ENCODE data around the gene GPSM3. TPM values are rescaled to one million over a fixed set of nuclear protein-coding genes. Genes with fewer than 3 reads are reported as not detected.

GPSM3 gene
- total RNA-seq, 1 donor from 2014 or later: 1.6 TPM

DNA sequence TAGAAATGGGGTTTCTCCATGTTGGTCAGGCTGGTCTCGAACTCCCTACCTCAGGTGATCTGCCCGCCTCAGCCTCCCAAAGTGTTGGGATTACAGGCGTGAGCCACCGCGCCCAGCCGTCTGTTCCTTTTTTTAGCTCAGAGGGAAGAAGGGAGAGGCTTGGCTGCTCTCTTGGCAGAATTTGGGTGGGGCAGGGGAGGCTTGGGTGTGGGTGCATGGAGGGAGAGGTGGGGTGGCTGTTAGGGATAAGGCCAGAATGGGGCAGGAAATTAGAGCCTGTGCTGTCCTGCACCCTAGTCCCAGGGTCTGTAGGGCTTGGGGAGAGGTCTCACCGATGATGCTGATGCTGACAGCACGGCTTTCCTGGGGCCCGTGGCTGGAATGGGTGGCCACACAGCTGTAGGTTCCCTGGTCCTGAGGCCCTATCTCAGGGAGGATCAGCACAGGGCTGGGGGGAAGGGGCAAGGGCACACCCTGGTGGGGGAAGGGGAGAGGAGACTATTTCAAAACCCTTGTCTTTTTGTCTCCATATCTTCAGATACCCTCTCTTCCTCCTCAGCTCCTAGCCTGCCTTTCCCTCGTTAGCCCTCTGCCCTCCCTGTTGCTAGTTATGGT is 10.4 kb downstream of the GPSM3 start:
- Histone ChIP-seq H3K27ac (ENCODE audit: low read depth, low read length) (no peak overlapping the region), H3K27me3 (ENCODE audit: control insufficient read depth in 3 of 3, insufficient read depth in 3 of 3, low read length in 3 of 3) (no peaks in the 10 kb centered on the region), H3K4me3 (ENCODE audit: low read length in 3 of 3) (no peak overlapping the region), H3K9me3 (ENCODE audit: control insufficient read depth in 3 of 3, low read length in 3 of 3) (no peaks in the 10 kb centered on the region), H3K36me3 (ENCODE audit: control insufficient read depth in 3 of 3, insufficient read depth in 3 of 3, low read length in 3 of 3) (peaks cover 31 to 39% (median 32%) of the 10 kb centered on the region in 3 donors), H3K4me1 (ENCODE audit: control insufficient read depth in 3 of 3, insufficient read depth in 3 of 3, low read length in 3 of 3) (peaks cover 50 to 59% (median 53%) of the 10 kb centered on the region in 3 donors), H3K9ac (ENCODE audit: low read depth in 1 of 3, low read length in 3 of 3) (peak overlapping the region in 1 of 3 donors; percentile 57)

DNA sequence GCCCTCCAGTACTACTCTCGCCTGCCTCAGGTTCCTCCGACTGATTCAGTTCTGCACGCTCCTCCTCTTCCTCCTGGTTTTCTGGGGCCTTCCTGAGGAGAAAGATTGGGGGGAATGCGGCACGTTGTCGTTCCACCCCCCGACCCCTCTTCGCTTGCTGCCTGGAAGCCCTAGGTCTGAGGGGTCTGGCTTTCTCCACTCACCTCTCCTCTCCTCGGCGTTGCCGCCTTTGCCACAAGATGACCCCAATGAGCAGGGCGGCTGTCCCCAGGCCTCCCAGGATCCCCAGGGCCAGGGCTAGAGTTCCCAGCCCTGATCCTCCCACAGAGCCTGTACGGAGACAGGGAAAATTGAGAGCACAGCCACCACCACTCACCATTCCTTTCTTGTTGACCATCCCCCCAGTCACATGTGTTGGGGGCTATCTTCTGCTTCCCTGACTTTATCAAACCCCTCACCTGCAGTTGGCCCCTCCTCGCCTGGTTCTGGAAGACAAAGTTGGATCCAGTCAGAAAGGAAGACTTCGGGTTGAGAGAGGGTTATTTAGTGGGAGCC is 11.2 kb downstream of the GPSM3 start:
- Histone ChIP-seq H3K27me3 (ENCODE audit: control insufficient read depth in 3 of 3, insufficient read depth in 3 of 3, low read length in 3 of 3) (no peaks in the 10 kb centered on the region), H3K9ac (ENCODE audit: low read depth in 1 of 3, low read length in 3 of 3) (no peak overlapping the region), H3K27ac (ENCODE audit: low read depth, low read length) (no peak overlapping the region), H3K4me1 (ENCODE audit: control insufficient read depth in 3 of 3, insufficient read depth in 3 of 3, low read length in 3 of 3) (peaks cover 53 to 59% (median 55%) of the 10 kb centered on the region in 3 donors), H3K36me3 (ENCODE audit: control insufficient read depth in 3 of 3, insufficient read depth in 3 of 3, low read length in 3 of 3) (peaks cover 25 to 31% (median 27%) of the 10 kb centered on the region in 3 donors), H3K4me3 (ENCODE audit: low read length in 3 of 3) (no peak overlapping the region), H3K9me3 (ENCODE audit: control insufficient read depth in 3 of 3, low read length in 3 of 3) (no peaks in the 10 kb centered on the region)

DNA sequence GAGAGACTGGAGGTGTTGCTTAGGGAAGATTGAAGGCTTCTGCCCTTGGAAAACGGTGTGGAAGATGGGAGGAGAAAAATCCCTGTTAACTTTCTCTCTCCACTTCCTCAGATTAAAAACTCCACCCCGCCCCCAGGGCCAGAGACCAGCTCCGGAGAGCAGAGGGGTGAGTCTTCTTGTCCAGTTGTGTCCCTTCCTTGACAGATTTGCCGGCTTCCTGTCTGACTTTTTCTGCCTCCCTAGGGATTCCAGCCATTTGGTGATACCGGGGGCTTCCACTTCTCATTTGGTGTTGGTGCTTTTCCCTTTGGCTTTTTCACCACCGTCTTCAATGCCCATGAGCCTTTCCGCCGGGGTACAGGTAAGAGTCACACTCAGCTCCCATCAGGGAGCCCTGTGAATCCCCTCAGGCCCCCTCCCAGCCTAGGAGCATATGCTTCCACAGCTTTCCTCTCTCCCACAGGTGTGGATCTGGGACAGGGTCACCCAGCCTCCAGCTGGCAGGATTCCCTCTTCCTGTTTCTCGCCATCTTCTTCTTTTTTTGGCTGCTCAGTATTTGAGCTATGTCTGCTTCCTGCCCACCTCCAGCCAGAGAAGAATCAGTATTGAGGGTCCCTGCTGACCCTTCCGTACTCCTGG is 12.6 kb downstream of the GPSM3 start:
- Histone ChIP-seq H3K9me3 (ENCODE audit: control insufficient read depth in 3 of 3, low read length in 3 of 3) (no peaks in the 10 kb centered on the region), H3K4me3 (ENCODE audit: low read length in 3 of 3) (no peak overlapping the region), H3K27ac (ENCODE audit: low read depth, low read length) (peak overlapping the region; percentile 4), H3K27me3 (ENCODE audit: control insufficient read depth in 3 of 3, insufficient read depth in 3 of 3, low read length in 3 of 3) (no peaks in the 10 kb centered on the region), H3K36me3 (ENCODE audit: control insufficient read depth in 3 of 3, insufficient read depth in 3 of 3, low read length in 3 of 3) (peaks cover 25 to 30% (median 27%) of the 10 kb centered on the region in 3 donors), H3K4me1 (ENCODE audit: control insufficient read depth in 3 of 3, insufficient read depth in 3 of 3, low read length in 3 of 3) (peaks cover 57 to 65% (median 58%) of the 10 kb centered on the region in 3 donors), H3K9ac (ENCODE audit: low read depth in 1 of 3, low read length in 3 of 3) (peak overlapping the region in 1 of 3 donors; percentile 80)

DNA sequence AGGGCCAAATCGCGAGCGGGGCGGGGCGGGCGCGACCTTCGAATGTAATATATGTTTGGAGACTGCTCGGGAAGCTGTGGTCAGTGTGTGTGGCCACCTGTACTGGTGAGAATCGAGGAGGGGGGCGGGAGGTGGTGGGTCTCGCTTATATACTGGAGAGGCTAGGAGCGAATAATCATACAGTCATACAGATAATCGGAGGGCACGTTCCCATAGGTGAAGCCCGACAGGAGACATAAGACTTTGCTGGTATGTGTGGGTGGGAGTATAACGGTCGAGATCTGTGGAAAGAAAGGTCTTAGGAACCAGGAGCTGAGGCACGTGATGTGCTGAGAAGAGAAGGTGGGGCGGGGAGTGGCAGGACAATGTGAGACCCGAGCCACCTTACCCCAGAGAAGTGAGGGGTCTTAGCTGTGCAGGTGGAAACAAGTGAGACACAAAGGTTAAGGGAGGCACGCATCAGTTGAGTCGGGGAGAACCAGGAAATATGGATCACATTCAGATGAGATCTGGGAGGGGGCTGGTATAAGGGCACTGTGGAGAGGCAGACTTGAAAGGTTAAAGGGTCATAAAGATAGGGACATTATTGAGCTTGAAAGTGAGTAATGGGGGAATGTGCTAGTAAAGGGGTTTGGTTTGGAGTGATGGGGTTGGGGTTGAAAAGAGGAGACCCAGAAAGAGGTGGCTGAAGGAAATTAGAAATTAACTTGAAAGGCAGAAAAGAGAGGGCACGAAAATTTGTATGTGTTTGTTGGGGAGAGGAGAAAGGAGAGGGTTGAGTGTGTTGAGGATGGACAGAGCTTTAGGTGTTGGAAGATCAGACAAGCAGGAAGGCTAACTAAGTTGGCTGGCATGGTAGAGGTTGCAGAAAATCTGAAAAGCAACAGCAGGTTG is 13.6 kb downstream of the GPSM3 start:
- Histone ChIP-seq H3K9ac (ENCODE audit: low read depth in 1 of 3, low read length in 3 of 3) (peak overlapping the region; percentile 80 to 95 (median 95)), H3K27ac (ENCODE audit: low read depth, low read length) (peak overlapping the region; percentile 96), H3K4me1 (ENCODE audit: control insufficient read depth in 3 of 3, insufficient read depth in 3 of 3, low read length in 3 of 3) (peaks cover 55 to 69% (median 62%) of the 10 kb centered on the region in 3 donors), H3K36me3 (ENCODE audit: control insufficient read depth in 3 of 3, insufficient read depth in 3 of 3, low read length in 3 of 3) (peaks cover 25 to 27% (median 26%) of the 10 kb centered on the region in 3 donors), H3K9me3 (ENCODE audit: control insufficient read depth in 3 of 3, low read length in 3 of 3) (no peaks in the 10 kb centered on the region), H3K4me3 (ENCODE audit: low read length in 3 of 3) (peak overlapping the region; percentile 76 to 99 (median 94)), H3K27me3 (ENCODE audit: control insufficient read depth in 3 of 3, insufficient read depth in 3 of 3, low read length in 3 of 3) (no peaks in the 10 kb centered on the region)

DNA sequence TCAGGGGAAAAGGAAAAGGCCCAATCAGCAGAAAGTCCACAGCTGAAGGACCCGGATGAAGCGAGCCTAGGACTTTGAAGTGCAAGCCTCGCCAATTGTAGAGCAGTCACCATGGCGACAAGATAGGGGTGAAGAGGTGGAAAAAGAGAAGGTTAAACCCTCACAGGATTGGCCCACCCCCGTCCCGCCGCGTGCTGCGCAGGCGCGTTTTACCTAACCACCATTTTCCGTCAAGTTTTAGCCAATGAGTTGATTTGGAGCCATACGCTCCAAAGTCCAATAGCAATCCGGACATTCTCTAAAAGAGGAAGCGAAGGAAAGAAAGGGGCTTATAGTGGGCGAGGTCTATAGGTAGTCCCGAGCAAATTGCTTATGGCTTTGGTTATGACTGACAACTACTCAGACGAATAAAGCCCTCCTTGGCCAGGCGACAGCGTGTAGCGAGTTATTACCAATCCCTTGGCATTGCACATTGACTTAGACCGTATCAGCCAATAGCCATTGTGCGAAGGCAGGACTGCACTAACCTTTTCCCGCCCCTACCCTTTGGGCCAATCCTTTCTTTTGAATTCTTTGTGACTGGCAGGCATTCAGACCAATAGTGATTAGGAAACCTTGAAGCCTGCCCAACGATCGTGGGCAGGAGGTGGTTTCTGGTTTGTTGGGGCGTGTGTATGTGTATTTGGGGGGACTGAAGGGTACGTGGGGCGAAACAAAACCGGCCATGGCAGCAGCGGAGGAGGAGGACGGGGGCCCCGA is 14.5 kb downstream of the GPSM3 start, which contains the start of gene RNF5:
Gene RNF5 (plus strand): TSS at position 618 of the 759 bp plus-strand sequence. CDS start 107 bp downstream, at position 725.
- peak within 1 kb of the TSS; percentile 76 to 99 (median 94) for H3K4me3 ChIP-seq (ENCODE audit: low read length in 3 of 3)
- no peaks in the 10 kb centered on the region for H3K27me3 ChIP-seq (ENCODE audit: control insufficient read depth in 3 of 3, insufficient read depth in 3 of 3, low read length in 3 of 3)
- H3K27ac ChIP-seq (ENCODE audit: low read depth, low read length): peak within 1 kb of the TSS; percentile 96
- peak within 1 kb of the TSS; percentile 80 to 95 (median 95) for H3K9ac ChIP-seq (ENCODE audit: low read depth in 1 of 3, low read length in 3 of 3)
- peaks cover 22 to 25% (median 23%) of the 10 kb centered on the region in 3 donors for H3K36me3 ChIP-seq (ENCODE audit: control insufficient read depth in 3 of 3, insufficient read depth in 3 of 3, low read length in 3 of 3)
- H3K4me1 ChIP-seq (ENCODE audit: control insufficient read depth in 3 of 3, insufficient read depth in 3 of 3, low read length in 3 of 3): peaks cover 47 to 73% (median 59%) of the 10 kb centered on the region in 3 donors
- H3K9me3 ChIP-seq (ENCODE audit: control insufficient read depth in 3 of 3, low read length in 3 of 3): no peaks in the 10 kb centered on the region

DNA sequence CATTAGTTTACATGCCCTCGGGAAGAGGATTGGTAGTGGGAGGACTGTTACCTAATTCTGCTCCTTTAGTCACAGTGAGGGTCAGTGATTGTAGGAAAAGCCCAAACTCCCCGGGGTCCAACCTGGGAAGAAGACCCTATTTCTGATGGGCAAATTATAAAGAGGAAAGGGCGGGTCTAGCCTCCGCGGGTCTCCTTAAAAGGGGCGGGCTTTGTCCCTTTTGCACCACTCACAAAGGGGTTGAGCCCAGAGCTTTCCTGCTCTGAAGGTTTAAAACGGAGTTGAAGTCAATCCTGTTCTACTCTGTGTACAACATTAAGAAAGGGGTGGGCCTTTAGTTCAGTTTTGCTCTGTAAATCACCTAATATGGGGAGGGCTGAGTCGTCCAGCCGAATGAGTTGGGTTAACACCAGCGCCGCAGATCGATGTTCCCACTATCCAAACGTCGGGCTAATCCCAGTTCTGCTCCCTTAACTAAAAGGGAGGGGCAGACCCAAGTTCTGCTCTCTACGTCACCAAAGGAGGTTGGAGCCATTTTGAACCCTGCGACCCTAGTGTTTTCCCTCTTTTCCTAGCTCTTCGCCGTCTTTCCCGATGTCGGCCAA is 15.2 kb downstream of the GPSM3 start:
- no peaks in the 10 kb centered on the region for H3K9me3 ChIP-seq (ENCODE audit: control insufficient read depth in 3 of 3, low read length in 3 of 3)
- peak overlapping the region; percentile 76 to 99 (median 94) for H3K4me3 ChIP-seq (ENCODE audit: low read length in 3 of 3)
- no peaks in the 10 kb centered on the region for H3K27me3 ChIP-seq (ENCODE audit: control insufficient read depth in 3 of 3, insufficient read depth in 3 of 3, low read length in 3 of 3)
- peak overlapping the region; percentile 96 for H3K27ac ChIP-seq (ENCODE audit: low read depth, low read length)
- H3K9ac ChIP-seq (ENCODE audit: low read depth in 1 of 3, low read length in 3 of 3): peak overlapping the region; percentile 80 to 95 (median 80)
- H3K36me3 ChIP-seq (ENCODE audit: control insufficient read depth in 3 of 3, insufficient read depth in 3 of 3, low read length in 3 of 3): peaks cover 18 to 22% (median 19%) of the 10 kb centered on the region in 3 donors
- H3K4me1 ChIP-seq (ENCODE audit: control insufficient read depth in 3 of 3, insufficient read depth in 3 of 3, low read length in 3 of 3): peaks cover 41 to 68% (median 52%) of the 10 kb centered on the region in 3 donors

DNA sequence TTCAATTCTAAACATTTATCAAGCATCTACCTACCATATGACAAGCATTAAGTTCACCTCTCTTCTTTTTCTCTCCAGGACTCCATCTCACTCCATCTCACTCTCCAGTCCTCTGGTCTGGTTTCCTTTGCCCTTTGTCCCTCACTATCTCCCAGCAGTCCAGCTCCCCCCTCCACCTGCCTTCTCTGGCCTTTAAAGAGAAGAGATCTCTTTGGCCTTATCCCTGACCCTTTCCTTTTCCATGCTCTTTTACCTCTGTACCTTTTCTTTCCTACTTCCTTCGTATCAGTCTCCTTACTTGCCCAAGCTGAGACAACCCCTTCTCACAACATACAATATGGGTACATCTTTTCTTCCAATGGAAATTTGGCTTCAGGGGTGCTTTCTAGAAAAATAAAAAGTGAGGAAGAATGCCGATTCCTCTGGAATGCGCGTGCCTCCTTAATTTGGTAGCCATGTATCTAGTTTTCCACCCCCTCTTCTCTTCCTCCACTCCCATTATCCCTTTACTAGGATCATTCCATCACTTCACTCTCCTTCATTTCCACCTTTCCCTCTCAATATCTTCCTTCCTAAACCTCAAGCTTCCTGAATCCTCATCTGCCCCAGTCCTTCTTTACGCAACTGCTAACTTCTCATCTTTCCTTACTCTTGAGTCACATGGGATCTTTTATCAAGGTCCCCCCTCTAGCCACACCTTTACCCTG is 15.8 kb downstream of the GPSM3 start:
- peaks cover 15 to 18% (median 17%) of the 10 kb centered on the region in 3 donors for H3K36me3 ChIP-seq (ENCODE audit: control insufficient read depth in 3 of 3, insufficient read depth in 3 of 3, low read length in 3 of 3)

DNA sequence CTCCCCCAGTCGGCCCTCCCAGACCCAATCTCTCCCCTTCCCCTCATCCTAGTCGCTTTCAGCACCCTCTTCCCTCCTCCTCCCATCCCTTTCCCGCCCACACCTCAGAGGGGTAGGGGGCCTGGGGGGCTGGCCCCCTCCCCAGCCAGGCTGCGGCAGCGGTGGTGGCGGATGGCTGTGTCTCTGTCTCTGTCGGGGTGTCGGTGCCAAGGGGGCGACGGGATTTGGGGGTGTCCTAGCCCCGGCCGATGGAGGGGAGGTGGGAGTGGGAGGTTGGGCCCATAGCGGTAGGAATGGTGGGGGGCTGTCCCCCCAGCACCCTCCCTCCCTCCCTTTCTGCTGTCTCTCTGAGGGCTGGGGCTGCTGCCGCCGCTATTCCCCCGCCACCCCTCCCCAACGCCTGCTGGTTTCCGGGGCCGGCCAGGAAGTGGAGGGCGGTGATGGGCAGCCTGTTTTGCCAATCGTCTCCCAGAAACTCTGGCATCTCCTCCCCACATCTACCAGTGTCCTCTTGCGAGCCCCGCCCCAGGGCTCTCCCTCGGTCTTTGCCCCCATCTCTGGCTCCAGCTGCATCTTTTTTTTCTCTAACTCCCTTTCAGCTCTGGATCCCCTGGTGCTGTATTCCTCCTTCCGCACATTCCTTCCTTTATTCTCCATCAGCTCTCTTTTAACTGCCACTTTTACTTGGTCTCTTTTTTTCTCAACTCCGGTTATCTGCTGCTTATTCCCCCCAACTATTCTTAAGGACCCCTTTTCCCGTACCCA is 16.6 kb downstream of the GPSM3 start, which contains the start of gene AGPAT1:
Gene AGPAT1 (minus strand): TSS at position 374 of the 765 bp plus-strand sequence. CDS start 4,588 bp downstream, outside the sequence.
- peaks cover 10 to 18% (median 17%) of the 10 kb centered on the region in 3 donors for H3K36me3 ChIP-seq (ENCODE audit: control insufficient read depth in 3 of 3, insufficient read depth in 3 of 3, low read length in 3 of 3)
- no peaks in the 10 kb centered on the region for H3K27me3 ChIP-seq (ENCODE audit: control insufficient read depth in 3 of 3, insufficient read depth in 3 of 3, low read length in 3 of 3)
- H3K4me1 ChIP-seq (ENCODE audit: control insufficient read depth in 3 of 3, insufficient read depth in 3 of 3, low read length in 3 of 3): peaks cover 37 to 58% (median 42%) of the 10 kb centered on the region in 3 donors
- peak within 1 kb of the TSS; percentile 96 for H3K27ac ChIP-seq (ENCODE audit: low read depth, low read length)
- peak within 1 kb of the TSS; percentile 97 to 98 (median 97) for H3K9ac ChIP-seq (ENCODE audit: low read depth in 1 of 3, low read length in 3 of 3)
- no peaks in the 10 kb centered on the region for H3K9me3 ChIP-seq (ENCODE audit: control insufficient read depth in 3 of 3, low read length in 3 of 3)
- H3K4me3 ChIP-seq (ENCODE audit: low read length in 3 of 3): peak within 1 kb of the TSS; percentile 76 to 99 (median 94)

More for the DNA sequence above, 15.8 kb downstream of the GPSM3 start:
- Histone ChIP-seq H3K9ac (ENCODE audit: low read depth in 1 of 3, low read length in 3 of 3) (peak overlapping the region; percentile 80 to 95 (median 80)), H3K4me3 (ENCODE audit: low read length in 3 of 3) (peak overlapping the region; percentile 76 to 99 (median 94)), H3K27me3 (ENCODE audit: control insufficient read depth in 3 of 3, insufficient read depth in 3 of 3, low read length in 3 of 3) (no peaks in the 10 kb centered on the region), H3K9me3 (ENCODE audit: control insufficient read depth in 3 of 3, low read length in 3 of 3) (no peaks in the 10 kb centered on the region), H3K4me1 (ENCODE audit: control insufficient read depth in 3 of 3, insufficient read depth in 3 of 3, low read length in 3 of 3) (peaks cover 37 to 63% (median 46%) of the 10 kb centered on the region in 3 donors), H3K27ac (ENCODE audit: low read depth, low read length) (peak overlapping the region; percentile 96)

Data from skeletal muscle tissue (tissue), 4 donors.